ENCODE data around the gene DENND1A. TPM values are rescaled to one million over a fixed set of nuclear protein-coding genes. Genes with fewer than 3 reads are reported as not detected.
"Not testable (repeated sequence)": the region's sequence is repeated elsewhere in the genome, so short reads cannot be mapped to it uniquely, and the experiment has no call there.

Gene DENND1A
- total RNA-seq, 1 donor, result 35.6 TPM

DNA sequence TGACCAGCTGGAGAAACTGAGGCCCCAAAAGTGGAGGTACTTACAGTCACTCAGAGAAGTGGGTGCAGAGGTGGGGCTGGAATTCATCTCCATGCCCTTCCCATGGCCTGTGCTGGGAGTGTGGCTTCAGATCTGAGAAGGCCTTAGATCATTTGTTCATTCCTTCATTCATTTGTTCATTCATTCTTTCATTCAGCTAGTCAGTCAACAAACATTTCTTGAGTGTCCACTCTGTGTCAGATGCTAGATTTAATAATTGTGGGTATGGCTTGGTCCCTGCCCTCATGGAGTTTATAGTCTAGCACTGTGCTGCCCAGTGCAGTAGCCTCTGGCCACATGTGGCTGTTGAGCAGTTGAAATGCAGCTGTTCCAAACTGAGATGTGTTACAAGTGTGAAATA is 593.0 kb downstream of the DENND1A start:
- H3K4me3 ChIP-seq (ENCODE audit: low read length), result no peak overlapping the region
- H3K27me3 ChIP-seq (ENCODE audit: insufficient read depth, low read length), result no peaks in the 10 kb centered on the region
- peaks cover 52% of the 10 kb centered on the region for H3K4me1 ChIP-seq (ENCODE audit: insufficient read depth, low read length)
- no peaks in the 10 kb centered on the region for H3K9me3 ChIP-seq (ENCODE audit: low read depth, low read length)

DNA sequence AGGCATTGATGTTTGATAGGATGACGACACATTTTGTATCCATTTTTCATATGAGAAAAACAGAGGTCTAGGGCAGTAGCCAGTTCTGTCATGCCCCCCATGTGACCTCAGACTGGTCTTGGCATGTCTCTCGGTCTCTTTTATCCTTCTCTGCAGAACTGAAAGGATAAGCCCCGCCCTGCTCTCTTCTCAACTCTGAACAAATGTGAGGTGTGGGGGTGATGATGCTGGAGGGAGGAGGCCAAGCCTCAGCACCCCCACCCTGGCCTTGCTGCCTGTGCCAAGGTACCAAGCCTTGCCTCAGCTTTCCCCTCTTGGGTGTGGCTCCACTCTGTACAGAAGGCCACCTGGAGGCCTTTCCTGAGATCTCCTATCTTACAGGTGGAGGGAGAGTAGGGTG is 593.5 kb downstream of the DENND1A start:
- Histone ChIP-seq H3K4me3 (ENCODE audit: low read length) (no peak overlapping the region), H3K4me1 (ENCODE audit: insufficient read depth, low read length) (peaks cover 47% of the 10 kb centered on the region), H3K27me3 (ENCODE audit: insufficient read depth, low read length) (no peaks in the 10 kb centered on the region), H3K9me3 (ENCODE audit: low read depth, low read length) (no peaks in the 10 kb centered on the region)

DNA sequence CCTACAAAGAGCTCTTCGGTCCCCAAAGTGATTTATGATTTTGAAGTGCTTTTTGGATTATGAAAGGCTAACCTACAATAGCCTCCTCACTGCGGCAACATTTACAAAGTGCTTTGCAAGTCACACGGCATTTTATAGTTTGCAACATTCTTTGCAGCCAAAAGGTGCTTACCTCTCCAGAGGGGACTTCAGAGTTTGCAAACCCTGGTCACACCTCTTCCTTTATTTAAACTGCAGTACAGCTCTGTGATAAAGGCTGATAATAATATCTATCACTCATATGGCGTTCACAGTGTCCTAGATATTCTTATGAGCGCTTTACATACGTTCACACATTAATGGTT is 594.0 kb downstream of the DENND1A start:
- Histone ChIP-seq H3K27me3 (ENCODE audit: insufficient read depth, low read length) (no peaks in the 10 kb centered on the region), H3K4me3 (ENCODE audit: low read length) (no peak overlapping the region), H3K4me1 (ENCODE audit: insufficient read depth, low read length) (peaks cover 43% of the 10 kb centered on the region), H3K9me3 (ENCODE audit: low read depth, low read length) (no peaks in the 10 kb centered on the region)

DNA sequence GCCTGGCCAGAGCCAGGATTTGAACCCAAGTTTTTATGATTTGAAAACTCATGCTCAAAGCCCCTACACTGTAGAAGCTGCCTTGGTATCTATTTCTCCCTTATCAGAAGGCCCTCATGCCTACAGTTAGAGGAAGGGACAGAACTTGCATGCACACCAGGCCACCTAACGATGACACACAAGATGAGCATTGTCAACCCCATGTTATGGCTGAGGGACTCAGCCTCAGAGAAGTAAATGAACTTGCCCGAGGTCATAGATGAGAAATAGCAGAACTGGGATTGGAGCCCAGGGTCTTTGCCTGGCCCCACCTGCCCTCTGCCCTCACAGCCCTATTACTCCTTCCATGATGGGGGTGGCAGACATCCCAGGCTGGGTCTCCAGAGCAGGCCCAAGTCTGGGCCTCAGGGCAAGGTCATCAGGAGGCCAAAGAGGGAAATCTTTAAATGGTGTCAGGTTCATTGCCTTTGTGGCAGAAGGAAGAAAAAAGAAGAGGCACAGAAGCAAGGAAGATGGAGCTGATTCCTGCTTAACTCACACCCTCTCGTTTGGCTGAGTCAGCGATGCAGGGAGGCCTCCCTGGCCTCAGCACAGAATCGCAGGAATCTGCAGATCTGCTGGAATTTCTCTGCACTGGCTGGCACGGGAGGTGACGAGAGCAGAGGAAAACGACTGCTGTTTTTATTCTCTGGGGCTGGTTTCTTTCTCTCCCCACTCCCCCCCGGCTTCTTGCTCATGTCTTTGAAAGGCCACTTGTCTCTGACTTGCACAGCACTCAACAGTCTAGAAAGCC is 594.5 kb downstream of the DENND1A start:
- Histone ChIP-seq H3K4me1 (ENCODE audit: insufficient read depth, low read length) (peaks cover 37% of the 10 kb centered on the region), H3K9me3 (ENCODE audit: low read depth, low read length) (no peaks in the 10 kb centered on the region), H3K27me3 (ENCODE audit: insufficient read depth, low read length) (no peaks in the 10 kb centered on the region), H3K4me3 (ENCODE audit: low read length) (no peak overlapping the region)

DNA sequence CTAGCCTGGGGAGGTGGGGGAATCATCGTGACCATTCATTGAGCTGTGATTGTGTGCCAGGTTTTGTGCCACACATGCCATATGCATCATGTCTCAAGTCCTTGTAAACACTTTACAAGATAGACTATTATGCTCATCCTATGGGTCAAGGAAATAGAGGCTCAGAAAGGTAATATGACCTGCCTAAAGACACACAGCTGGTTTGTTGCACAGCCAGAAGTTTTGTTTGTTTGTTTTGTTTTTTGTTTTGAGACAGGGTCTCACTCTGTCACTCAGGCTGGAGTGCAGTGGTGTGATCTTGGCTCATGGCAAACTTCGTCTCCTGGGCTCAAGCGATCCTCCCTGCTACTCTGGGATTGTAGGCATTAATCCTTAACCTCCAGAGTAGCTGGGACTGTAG is 595.3 kb downstream of the DENND1A start:
- Histone ChIP-seq H3K9me3 (ENCODE audit: low read depth, low read length) (no peaks in the 10 kb centered on the region), H3K27me3 (ENCODE audit: insufficient read depth, low read length) (no peaks in the 10 kb centered on the region), H3K4me3 (ENCODE audit: low read length) (no peak overlapping the region), H3K4me1 (ENCODE audit: insufficient read depth, low read length) (peaks cover 30% of the 10 kb centered on the region)

DNA sequence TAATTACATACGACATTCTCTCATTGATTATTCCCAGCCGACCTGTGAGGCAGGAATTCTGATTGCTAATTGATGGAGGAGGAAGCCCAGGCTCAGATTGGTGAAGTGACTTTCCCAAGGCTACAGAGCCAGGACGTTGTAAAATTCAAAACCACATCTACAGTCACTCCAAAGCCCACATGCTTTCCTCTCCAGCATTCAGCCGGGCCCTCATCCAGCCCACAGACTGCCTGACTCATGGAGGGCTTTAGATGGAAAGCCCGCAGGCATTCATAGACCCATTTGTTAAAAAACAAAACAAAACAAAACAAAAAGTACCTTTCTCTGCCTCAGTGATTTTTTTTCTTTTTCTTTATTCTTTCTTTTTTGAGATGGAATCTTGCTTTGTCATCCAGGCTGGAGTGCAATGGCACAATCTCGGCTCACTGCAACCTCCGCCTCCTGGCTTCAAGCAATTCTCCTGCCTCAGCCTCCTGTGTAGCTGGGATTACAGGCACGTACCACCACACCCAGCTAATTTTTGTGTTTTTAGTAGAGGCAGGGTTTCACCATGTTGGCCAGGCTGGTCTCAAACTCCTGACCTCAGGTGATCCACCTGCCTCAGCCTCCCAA is 596.8 kb downstream of the DENND1A start:
- H3K4me3 ChIP-seq (ENCODE audit: low read length), result not testable (repeated sequence)

DNA sequence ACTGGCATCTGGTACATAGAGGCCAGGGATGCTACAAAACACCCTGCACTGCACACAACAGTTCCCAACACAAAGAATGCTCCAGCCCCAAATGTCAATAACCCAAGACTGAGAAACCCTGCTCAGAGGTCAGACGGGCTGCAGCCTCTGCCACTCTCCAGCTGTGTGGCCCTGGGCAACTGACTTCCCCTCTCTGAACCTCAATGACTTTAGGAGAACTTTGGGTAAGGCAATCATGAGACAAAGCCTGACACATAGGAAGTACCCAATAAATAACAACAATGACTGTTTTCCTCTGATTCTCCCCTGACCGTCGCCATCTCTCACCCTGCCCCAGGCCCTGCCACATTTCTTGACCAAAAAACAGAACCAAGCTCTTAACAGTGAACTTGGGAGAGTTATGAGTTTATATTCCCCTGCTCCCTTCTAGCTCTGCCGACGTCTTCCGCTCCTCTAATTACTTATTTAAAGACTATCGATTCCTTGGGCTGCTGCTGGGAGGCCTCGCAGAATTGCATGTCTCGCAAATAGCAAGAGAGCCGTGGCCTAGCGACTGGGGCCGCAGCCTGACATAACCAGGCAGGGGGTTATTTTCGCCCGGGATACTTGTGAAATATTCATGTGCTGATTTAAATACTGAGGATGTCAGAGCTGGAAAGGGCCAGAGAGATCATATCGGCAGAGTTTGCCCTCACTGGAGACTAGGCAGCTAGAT is 598.4 kb downstream of the DENND1A start:
- H3K27me3 ChIP-seq (ENCODE audit: insufficient read depth, low read length), result no peaks in the 10 kb centered on the region
- no peaks in the 10 kb centered on the region for H3K9me3 ChIP-seq (ENCODE audit: low read depth, low read length)
- no peak overlapping the region for H3K4me3 ChIP-seq (ENCODE audit: low read length)
- peaks cover 11% of the 10 kb centered on the region for H3K4me1 ChIP-seq (ENCODE audit: insufficient read depth, low read length)

More for the DNA sequence above, 596.8 kb downstream of the DENND1A start:
- H3K27me3 ChIP-seq (ENCODE audit: insufficient read depth, low read length); H3K9me3 ChIP-seq (ENCODE audit: low read depth, low read length): not testable (repeated sequence)
- peaks cover 15% of the 10 kb centered on the region for H3K4me1 ChIP-seq (ENCODE audit: insufficient read depth, low read length)

Other genes starting within 250 kb of the DENND1A start
- not detected for gene LHX2, start 81.6 kb upstream of the DENND1A start, total RNA-seq